K562 (cell line): ENCODE measurements around the gene SLCO2A1.

ENCODE experiments used
- CTCF ChIP-seq, 3 experiments: IDR thresholded peaks in 2 of 3; conservative IDR thresholded peaks in 1 of 3; 2 replicates each; pipeline ENCODE4 v1.5.1; 2011 to 2012; ENCODE audit warnings: low read length in 3 of 3, mild to moderate bottlenecking in 3 of 3, control low read depth in 2 of 3, improper control_type of control experiment in 1 of 3, inconsistent platforms in 1 of 3, low read depth in 1 of 3, mixed read lengths in 1 of 3, moderate library complexity in 1 of 3; ENCODE audit not compliant: insufficient read depth in 2 of 3
- EP300 ChIP-seq: IDR thresholded peaks from 2 replicates; pipeline ENCODE4 v1.6.1; 2012; ENCODE audit warnings: low read length, improper control_type of control experiment
- GABPA ChIP-seq: fragments of 200-800 bp; sonication (Bioruptor generic); conservative IDR thresholded peaks from 2 replicates; pipeline ENCODE4 v1.6.1; 2016; ENCODE audit warnings: low read depth, missing genetic modification characterization, missing compliant biosample characterization
- POLR2AphosphoS5 ChIP-seq: IDR thresholded peaks from 2 replicates; pipeline ENCODE4 v1.6.1; 2011; ENCODE audit warnings: mild to moderate bottlenecking, low read depth, low read length, moderate library complexity; ENCODE audit not compliant: control insufficient read depth, insufficient read depth
- RUNX1 ChIP-seq: sonication (generic); IDR thresholded peaks from 2 replicates; pipeline ENCODE4 v1.6.1; 2016; ENCODE audit warnings: antibody characterized with exemption, low read depth
- ZNF589 ChIP-seq: fragments of 200-800 bp; sonication (Bioruptor generic); IDR thresholded peaks from 2 replicates; pipeline ENCODE4 v1.6.1; 2016; ENCODE audit warnings: low read depth, missing genetic modification characterization, missing compliant biosample characterization
- TF ChIP-seq, protein P1 (sequence below): IDR thresholded peaks from 2 replicates; pipeline ENCODE4 v1.6.1; 2016; ENCODE audit warnings: missing genetic modification characterization, missing compliant biosample characterization

- TF ChIP-seq, protein P1, sequence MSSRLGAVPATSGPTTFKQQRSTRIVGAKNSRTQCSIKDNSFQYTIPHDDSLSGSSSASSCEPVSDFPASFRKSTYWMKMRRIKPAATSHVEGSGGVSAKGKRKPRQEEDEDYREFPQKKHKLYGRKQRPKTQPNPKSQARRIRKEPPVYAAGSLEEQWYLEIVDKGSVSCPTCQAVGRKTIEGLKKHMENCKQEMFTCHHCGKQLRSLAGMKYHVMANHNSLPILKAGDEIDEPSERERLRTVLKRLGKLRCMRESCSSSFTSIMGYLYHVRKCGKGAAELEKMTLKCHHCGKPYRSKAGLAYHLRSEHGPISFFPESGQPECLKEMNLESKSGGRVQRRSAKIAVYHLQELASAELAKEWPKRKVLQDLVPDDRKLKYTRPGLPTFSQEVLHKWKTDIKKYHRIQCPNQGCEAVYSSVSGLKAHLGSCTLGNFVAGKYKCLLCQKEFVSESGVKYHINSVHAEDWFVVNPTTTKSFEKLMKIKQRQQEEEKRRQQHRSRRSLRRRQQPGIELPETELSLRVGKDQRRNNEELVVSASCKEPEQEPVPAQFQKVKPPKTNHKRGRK (tag): no peak
- TF ChIP-seq ZNF589 (CRISPR knock-in tag) (no peak), CTCF (IDR thresholded peaks at IDR 0.05 in 2 of 3, conservative IDR thresholded peaks at IDR 0.05 in 1 of 3; ENCODE audit: insufficient read depth in 2 of 3, low read depth in 1 of 3, low read length in 3 of 3) (no peak), POLR2AphosphoS5 (no peak), EP300 (no peak), RUNX1 (no peak), GABPA (no peak)
Observed at GRCh38 chr3:134055661-134056060, 25.9 kb upstream of the SLCO2A1 start.
